HEK293 (cell line): Measurements from ENCODE around the gene SOCS6.
"Not testable (repeated sequence)": the region's sequence is repeated elsewhere in the genome, so short reads cannot be mapped to it uniquely, and the experiment has no call there.

ENCODE experiments used
- CTCF ChIA-PET: fragments of 350-600 bp; formaldehyde crosslinking; extraction: SDS; loops from one replicate; lab custom pipeline; 2021; ENCODE audit warnings: antibody characterized with exemption; lab: Yijun Ruan, JAX
- POLR2A ChIA-PET: fragments of 300-600 bp; formaldehyde crosslinking; extraction: SDS; loops from one replicate; lab custom pipeline; 2020; ENCODE audit warnings: antibody characterized with exemption, inconsistent platforms; lab: Yijun Ruan, JAX
- H3K27ac ChIP-seq: fragments of 200-500 bp; sonication (Bioruptor generic); 2 replicates; pipeline ENCODE4 v1.5.1; 2014; ENCODE audit warnings: low read depth, low read length, control low read depth, inconsistent platforms; ENCODE audit errors: extremely low read depth
- H3K36me3 ChIP-seq, 2 experiments: fragments of 200-500 bp in 1 of 2; sonication (Bioruptor generic) in 1 of 2; 1 replicate in 1 of 2; 2 replicates in 1 of 2; pipeline ENCODE4 v1.5.1; 2014 to 2017; ENCODE audit warnings: inconsistent platforms in 2 of 2, low read length in 2 of 2; ENCODE audit not compliant: control insufficient read depth in 2 of 2, insufficient read depth in 1 of 2
- H3K4me1 ChIP-seq: fragments of 200-500 bp; sonication (Bioruptor generic); 2 replicates; pipeline ENCODE4 v1.5.1; 2014; ENCODE audit warnings: mild to moderate bottlenecking, low read length, inconsistent platforms; ENCODE audit not compliant: control insufficient read depth, insufficient read depth
- H3K4me3 ChIP-seq: 2 replicates; pipeline ENCODE4 v1.5.1; 2011; ENCODE audit warnings: low read depth, mild to moderate bottlenecking, control low read depth, low read length, moderate library complexity
- H3K9me3 ChIP-seq: fragments of 200-500 bp; sonication (Bioruptor generic); 2 replicates; pipeline ENCODE4 v1.5.1; 2014; ENCODE audit warnings: low read depth, low read length, inconsistent platforms; ENCODE audit not compliant: control insufficient read depth, insufficient read depth
- HOXD13 ChIP-seq: sonication (generic); formaldehyde crosslinking; IDR thresholded peaks from 2 replicates; pipeline ENCODE4 v1.8.0; 2022; ENCODE audit warnings: missing genetic modification reagents, borderline replicate concordance
- OVOL3 ChIP-seq: fragments of 450-650 bp; formaldehyde crosslinking; IDR thresholded peaks from 2 replicates; pipeline ENCODE4 v1.5.1; 2016; ENCODE audit warnings: missing biosample characterization, missing genetic modification characterization
- SALL2 ChIP-seq: fragments of 450-650 bp; formaldehyde crosslinking; IDR thresholded peaks from 2 replicates; pipeline ENCODE4 v1.5.0; 2017; ENCODE audit warnings: missing biosample characterization, mild to moderate bottlenecking, missing genetic modification characterization, borderline replicate concordance
- SP7 ChIP-seq: fragments of 450-650 bp; formaldehyde crosslinking; IDR thresholded peaks from 2 replicates; pipeline ENCODE4 v1.5.1; 2016; ENCODE audit warnings: missing biosample characterization, missing genetic modification characterization
- ZNF112 ChIP-seq: fragments of 450-650 bp; formaldehyde crosslinking; IDR thresholded peaks from 2 replicates; pipeline ENCODE4 v1.5.0; 2017; ENCODE audit warnings: missing biosample characterization, missing genetic modification characterization
- ZNF239 ChIP-seq: fragments of 450-650 bp; formaldehyde crosslinking; IDR thresholded peaks from 2 replicates; pipeline ENCODE4 v1.5.1; 2016; ENCODE audit warnings: missing biosample characterization, missing genetic modification characterization
- ZNF404 ChIP-seq: fragments of 450-650 bp; formaldehyde crosslinking; IDR thresholded peaks from 2 replicates; pipeline ENCODE4 v1.5.1; 2017; ENCODE audit warnings: missing biosample characterization, missing genetic modification characterization
- ZNF521 ChIP-seq: fragments of 450-650 bp; formaldehyde crosslinking; IDR thresholded peaks from 2 replicates; pipeline ENCODE4 v1.5.1; 2017; ENCODE audit warnings: missing biosample characterization, mild to moderate bottlenecking, missing genetic modification characterization
- ZNF600 ChIP-seq: fragments of 450-650 bp; formaldehyde crosslinking; IDR thresholded peaks from 2 replicates; pipeline ENCODE4 v1.5.1; 2016; ENCODE audit warnings: missing biosample characterization, missing genetic modification characterization
- ZNF843 ChIP-seq: fragments of 450-650 bp; formaldehyde crosslinking; IDR thresholded peaks from 2 replicates; pipeline ENCODE4 v1.5.1; 2016; ENCODE audit warnings: missing biosample characterization, missing genetic modification characterization
- TF ChIP-seq, protein P1 (sequence below): fragments of 450-650 bp; formaldehyde crosslinking; IDR thresholded peaks from 2 replicates; pipeline ENCODE4 v1.5.1; 2016; ENCODE audit warnings: missing biosample characterization, missing genetic modification characterization
- TF ChIP-seq, protein P2 (sequence below): fragments of 450-650 bp; formaldehyde crosslinking; IDR thresholded peaks from 2 replicates; pipeline ENCODE4 v1.5.1; 2016; ENCODE audit warnings: missing biosample characterization, missing genetic modification characterization
- TF ChIP-seq, protein P3 (sequence below): fragments of 450-650 bp; formaldehyde crosslinking; IDR thresholded peaks from 2 replicates; pipeline ENCODE4 v1.5.1; 2017; ENCODE audit warnings: missing biosample characterization, mild to moderate bottlenecking, missing genetic modification characterization, moderate library complexity
- TF ChIP-seq, protein P4 (sequence below): fragments of 450-650 bp; formaldehyde crosslinking; IDR thresholded peaks from 2 replicates; pipeline ENCODE4 v1.5.1; 2016; ENCODE audit warnings: missing biosample characterization, missing genetic modification characterization
- TF ChIP-seq, protein P5 (sequence below): fragments of 450-650 bp; formaldehyde crosslinking; IDR thresholded peaks from 2 replicates; pipeline ENCODE4 v1.5.1; 2016; ENCODE audit warnings: missing biosample characterization, missing genetic modification characterization
- TF ChIP-seq, protein P6 (sequence below): fragments of 450-650 bp; formaldehyde crosslinking; IDR thresholded peaks from 2 replicates; pipeline ENCODE4 v1.5.1; 2016; ENCODE audit warnings: missing biosample characterization, missing genetic modification characterization, low read depth

The SOCS6 gene

DNA sequence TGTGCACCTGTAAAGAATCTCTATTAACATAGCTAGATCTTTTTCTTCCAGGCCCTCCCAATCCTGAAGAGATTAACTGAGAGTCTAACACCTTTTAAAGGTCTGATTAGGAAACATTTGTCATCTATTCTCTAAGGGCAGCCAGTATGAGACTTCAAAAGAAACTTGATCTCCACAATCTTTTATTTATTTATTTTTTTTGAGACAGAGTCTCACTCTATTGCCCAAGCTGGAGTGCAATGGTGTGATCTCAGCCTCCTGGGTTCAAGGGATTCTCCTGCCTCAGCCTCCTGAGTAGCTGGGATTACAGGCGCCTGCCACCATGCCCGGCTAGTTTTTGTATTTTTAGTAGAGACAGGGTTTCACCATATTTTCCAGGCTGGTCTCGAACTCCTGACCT, 78.5 kb downstream of the SOCS6 start:
- H3K4me3 ChIP-seq, POLR2A ChIA-PET, H3K4me1 ChIP-seq, H3K9me3 ChIP-seq, H3K27ac ChIP-seq, H3K36me3 ChIP-seq: not testable (repeated sequence)
- CTCF ChIA-PET: interaction anchor here (0.7 kb wide), 1 partner anchor 66 kb away, joined by 3 read pairs; no protein-coding TSS in a partner anchor
- TF ChIP-seq, protein P1, sequence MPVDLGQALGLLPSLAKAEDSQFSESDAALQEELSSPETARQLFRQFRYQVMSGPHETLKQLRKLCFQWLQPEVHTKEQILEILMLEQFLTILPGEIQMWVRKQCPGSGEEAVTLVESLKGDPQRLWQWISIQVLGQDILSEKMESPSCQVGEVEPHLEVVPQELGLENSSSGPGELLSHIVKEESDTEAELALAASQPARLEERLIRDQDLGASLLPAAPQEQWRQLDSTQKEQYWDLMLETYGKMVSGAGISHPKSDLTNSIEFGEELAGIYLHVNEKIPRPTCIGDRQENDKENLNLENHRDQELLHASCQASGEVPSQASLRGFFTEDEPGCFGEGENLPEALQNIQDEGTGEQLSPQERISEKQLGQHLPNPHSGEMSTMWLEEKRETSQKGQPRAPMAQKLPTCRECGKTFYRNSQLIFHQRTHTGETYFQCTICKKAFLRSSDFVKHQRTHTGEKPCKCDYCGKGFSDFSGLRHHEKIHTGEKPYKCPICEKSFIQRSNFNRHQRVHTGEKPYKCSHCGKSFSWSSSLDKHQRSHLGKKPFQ: peak; percentile 47; the same call in 1 of the 2 replicates

DNA sequence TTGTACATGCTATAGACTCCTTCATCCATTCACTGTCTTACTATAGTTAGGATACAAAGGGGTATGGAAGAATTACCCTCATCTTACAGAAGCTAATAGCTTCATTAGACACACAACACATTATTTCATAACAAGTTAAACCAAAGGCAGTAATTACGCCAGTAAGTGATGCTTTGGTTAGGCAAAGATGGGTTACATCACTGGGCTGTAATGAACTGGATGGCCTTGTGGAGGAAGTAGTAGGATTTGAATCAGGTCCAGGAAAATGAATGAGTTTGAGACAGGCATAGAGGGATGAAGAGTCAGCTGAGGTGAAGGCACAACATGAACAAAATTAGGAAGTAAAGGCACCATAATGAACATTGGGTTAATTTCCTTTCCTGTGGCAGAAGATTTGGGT, 80.1 kb downstream of the SOCS6 start:
- H3K27ac ChIP-seq: no peak overlapping the region
- CTCF ChIA-PET: interaction anchor here (1.8 kb wide), 1 partner anchor 65 kb away, joined by 7 read pairs; no protein-coding TSS in a partner anchor
- peaks cover 7% of the 10 kb centered on the region for H3K4me1 ChIP-seq
- H3K4me3 ChIP-seq: no peak overlapping the region
- POLR2A ChIA-PET: no interaction called here
- TF ChIP-seq SALL2 (tag by site-specific recombination) (no peak), SP7 (tag by site-specific recombination) (peak; percentile 78), ZNF112 (tag by site-specific recombination) (no peak)
- TF ChIP-seq, protein P2, sequence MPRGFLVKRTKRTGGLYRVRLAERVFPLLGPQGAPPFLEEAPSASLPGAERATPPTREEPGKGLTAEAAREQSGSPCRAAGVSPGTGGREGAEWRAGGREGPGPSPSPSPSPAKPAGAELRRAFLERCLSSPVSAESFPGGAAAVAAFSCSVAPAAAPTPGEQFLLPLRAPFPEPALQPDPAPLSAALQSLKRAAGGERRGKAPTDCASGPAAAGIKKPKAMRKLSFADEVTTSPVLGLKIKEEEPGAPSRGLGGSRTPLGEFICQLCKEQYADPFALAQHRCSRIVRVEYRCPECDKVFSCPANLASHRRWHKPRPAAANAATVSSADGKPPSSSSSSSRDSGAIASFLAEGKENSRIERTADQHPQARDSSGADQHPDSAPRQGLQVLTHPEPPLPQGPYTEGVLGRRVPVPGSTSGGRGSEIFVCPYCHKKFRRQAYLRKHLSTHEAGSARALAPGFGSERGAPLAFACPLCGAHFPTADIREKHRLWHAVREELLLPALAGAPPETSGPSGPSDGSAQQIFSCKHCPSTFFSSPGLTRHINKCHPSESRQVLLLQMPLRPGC: no peak
- no peaks in the 10 kb centered on the region for H3K36me3 ChIP-seq
- H3K9me3 ChIP-seq: no peaks in the 10 kb centered on the region

DNA sequence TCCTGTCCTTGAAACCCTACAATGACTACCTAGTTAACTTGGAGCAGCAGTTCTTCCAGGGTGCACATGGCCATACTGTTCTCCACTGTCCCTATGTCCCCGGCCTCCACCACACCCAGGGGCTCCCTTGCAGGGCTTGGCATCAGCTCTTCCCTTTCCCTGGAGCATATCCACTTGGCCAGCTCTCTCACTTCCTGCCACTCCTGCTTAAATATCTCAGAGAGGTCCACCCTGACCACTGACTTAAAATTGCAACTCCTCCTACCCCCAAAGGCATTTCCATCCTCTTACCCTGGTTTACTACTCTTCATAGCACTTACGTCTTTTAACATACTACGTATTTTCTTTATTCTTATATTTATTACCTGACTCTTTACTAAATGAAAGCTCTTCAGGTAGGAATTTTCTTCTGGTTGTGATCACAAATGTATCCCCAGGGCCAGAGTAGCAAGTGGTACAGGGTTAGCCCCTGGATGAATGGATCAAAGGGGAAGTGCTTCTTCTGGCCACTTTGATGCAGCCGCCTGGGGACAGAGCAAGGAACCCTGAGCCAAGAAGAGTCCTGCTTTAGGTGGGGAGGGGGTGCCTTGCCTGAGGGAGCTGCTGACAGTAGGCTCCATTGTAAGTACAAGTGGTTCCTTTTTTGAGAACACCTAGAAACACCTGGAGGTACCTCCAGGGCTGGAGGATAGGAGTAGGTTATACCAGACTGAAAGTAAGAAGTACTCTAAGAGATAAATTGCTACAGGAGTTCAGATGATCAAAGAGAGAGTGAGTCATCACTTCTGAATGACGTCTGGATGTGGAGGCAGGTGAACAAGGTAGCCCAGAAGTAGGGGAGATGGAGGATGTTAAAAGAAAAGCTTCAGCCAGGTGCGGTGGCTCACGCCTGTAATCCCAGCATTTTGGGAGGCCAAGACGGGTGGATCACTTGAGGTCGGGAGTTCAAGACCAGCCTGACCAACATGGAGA, 82.2 kb downstream of the SOCS6 start:
- no peak overlapping the region for H3K27ac ChIP-seq
- POLR2A ChIA-PET: no interaction called here
- TF ChIP-seq OVOL3 (tag by site-specific recombination) (no peak), ZNF404 (tag by site-specific recombination) (no peak), ZNF843 (tag by site-specific recombination) (no peak), ZNF239 (tag by site-specific recombination) (no peak), HOXD13 (CRISPR knock-in tag) (no peak), ZNF600 (tag by site-specific recombination) (no peak), ZNF112 (tag by site-specific recombination) (no peak), ZNF521 (tag by site-specific recombination) (no peak)
- TF ChIP-seq, protein P3, sequence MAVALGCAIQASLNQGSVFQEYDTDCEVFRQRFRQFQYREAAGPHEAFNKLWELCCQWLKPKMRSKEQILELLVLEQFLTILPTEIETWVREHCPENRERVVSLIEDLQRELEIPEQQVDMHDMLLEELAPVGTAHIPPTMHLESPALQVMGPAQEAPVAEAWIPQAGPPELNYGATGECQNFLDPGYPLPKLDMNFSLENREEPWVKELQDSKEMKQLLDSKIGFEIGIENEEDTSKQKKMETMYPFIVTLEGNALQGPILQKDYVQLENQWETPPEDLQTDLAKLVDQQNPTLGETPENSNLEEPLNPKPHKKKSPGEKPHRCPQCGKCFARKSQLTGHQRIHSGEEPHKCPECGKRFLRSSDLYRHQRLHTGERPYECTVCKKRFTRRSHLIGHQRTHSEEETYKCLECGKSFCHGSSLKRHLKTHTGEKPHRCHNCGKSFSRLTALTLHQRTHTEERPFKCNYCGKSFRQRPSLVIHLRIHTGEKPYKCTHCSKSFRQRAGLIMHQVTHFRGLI (tag by site-specific recombination): no peak
- TF ChIP-seq, protein P4, sequence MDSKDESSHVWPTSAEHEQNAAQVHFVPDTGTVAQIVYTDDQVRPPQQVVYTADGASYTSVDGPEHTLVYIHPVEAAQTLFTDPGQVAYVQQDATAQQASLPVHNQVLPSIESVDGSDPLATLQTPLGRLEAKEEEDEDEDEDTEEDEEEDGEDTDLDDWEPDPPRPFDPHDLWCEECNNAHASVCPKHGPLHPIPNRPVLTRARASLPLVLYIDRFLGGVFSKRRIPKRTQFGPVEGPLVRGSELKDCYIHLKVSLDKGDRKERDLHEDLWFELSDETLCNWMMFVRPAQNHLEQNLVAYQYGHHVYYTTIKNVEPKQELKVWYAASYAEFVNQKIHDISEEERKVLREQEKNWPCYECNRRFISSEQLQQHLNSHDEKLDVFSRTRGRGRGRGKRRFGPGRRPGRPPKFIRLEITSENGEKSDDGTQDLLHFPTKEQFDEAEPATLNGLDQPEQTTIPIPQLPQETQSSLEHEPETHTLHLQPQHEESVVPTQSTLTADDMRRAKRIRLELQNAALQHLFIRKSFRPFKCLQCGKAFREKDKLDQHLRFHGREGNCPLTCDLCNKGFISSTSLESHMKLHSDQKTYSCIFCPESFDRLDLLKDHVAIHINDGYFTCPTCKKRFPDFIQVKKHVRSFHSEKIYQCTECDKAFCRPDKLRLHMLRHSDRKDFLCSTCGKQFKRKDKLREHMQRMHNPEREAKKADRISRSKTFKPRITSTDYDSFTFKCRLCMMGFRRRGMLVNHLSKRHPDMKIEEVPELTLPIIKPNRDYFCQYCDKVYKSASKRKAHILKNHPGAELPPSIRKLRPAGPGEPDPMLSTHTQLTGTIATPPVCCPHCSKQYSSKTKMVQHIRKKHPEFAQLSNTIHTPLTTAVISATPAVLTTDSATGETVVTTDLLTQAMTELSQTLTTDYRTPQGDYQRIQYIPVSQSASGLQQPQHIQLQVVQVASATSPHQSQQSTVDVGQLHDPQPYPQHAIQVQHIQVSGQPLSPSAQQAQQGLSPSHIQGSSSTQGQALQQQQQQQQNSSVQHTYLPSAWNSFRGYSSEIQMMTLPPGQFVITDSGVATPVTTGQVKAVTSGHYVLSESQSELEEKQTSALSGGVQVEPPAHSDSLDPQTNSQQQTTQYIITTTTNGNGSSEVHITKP (tag by site-specific recombination): no peak
- TF ChIP-seq, protein P5, sequence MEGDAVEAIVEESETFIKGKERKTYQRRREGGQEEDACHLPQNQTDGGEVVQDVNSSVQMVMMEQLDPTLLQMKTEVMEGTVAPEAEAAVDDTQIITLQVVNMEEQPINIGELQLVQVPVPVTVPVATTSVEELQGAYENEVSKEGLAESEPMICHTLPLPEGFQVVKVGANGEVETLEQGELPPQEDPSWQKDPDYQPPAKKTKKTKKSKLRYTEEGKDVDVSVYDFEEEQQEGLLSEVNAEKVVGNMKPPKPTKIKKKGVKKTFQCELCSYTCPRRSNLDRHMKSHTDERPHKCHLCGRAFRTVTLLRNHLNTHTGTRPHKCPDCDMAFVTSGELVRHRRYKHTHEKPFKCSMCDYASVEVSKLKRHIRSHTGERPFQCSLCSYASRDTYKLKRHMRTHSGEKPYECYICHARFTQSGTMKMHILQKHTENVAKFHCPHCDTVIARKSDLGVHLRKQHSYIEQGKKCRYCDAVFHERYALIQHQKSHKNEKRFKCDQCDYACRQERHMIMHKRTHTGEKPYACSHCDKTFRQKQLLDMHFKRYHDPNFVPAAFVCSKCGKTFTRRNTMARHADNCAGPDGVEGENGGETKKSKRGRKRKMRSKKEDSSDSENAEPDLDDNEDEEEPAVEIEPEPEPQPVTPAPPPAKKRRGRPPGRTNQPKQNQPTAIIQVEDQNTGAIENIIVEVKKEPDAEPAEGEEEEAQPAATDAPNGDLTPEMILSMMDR: no peak
- TF ChIP-seq, protein P6, sequence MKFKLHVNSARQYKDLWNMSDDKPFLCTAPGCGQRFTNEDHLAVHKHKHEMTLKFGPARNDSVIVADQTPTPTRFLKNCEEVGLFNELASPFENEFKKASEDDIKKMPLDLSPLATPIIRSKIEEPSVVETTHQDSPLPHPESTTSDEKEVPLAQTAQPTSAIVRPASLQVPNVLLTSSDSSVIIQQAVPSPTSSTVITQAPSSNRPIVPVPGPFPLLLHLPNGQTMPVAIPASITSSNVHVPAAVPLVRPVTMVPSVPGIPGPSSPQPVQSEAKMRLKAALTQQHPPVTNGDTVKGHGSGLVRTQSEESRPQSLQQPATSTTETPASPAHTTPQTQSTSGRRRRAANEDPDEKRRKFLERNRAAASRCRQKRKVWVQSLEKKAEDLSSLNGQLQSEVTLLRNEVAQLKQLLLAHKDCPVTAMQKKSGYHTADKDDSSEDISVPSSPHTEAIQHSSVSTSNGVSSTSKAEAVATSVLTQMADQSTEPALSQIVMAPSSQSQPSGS (tag by site-specific recombination): no peak

More for the DNA sequence above, 82.2 kb downstream of the SOCS6 start:
- Histone ChIP-seq H3K4me3 (no peak overlapping the region), H3K36me3 (no peaks in the 10 kb centered on the region), H3K4me1 (peaks cover 7% of the 10 kb centered on the region), H3K9me3 (no peaks in the 10 kb centered on the region)
- CTCF ChIA-PET: interaction anchor here (0.7 to 1.9 kb wide), 2 partner anchors 10 to 175 kb away, joined by 4 to 7 read pairs; no protein-coding TSS in a partner anchor
